AG09309 (cell line): ENCODE data around the gene NHLRC2.

Source experiments
- DNase-seq: peaks from one replicate; pipeline ENCODE4 v3.0.0-alpha.2; 2010; ENCODE audit warnings: low read depth
- H3K4me3 ChIP-seq: 2 replicates; pipeline ENCODE4 v1.5.1; 2011; ENCODE audit warnings: mild to moderate bottlenecking, low read depth, low read length, moderate library complexity; ENCODE audit not compliant: control insufficient read depth
- TF ChIP-seq, protein P1 (sequence below): IDR thresholded peaks from 2 replicates; pipeline ENCODE4 v1.5.1; 2011; ENCODE audit warnings: mild to moderate bottlenecking, low read depth, low read length, inconsistent platforms; ENCODE audit not compliant: insufficient read depth, control insufficient read depth; ENCODE audit errors: missing control alignments

The NHLRC2 gene

DNA sequence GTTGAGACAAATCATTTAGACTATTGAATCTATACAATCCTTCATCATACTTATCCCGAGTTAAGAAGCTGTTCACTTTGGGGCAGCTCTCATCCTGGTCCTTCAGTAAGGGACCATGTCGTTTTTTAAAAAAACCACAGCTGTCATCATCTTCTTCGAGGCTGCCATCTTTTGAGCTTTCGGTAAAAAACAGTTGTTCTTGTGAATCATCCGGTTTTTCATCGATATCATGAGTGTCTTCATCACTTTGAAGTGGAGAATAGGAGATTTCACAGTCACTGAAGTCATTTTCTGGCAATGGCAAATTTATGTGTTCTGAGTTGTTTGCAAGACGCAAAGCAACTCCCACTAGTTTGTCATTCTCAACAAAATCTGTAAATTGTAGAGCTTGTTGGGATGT, 4.5 kb upstream of the NHLRC2 start:
- H3K4me3 ChIP-seq = no peak overlapping the region

DNA sequence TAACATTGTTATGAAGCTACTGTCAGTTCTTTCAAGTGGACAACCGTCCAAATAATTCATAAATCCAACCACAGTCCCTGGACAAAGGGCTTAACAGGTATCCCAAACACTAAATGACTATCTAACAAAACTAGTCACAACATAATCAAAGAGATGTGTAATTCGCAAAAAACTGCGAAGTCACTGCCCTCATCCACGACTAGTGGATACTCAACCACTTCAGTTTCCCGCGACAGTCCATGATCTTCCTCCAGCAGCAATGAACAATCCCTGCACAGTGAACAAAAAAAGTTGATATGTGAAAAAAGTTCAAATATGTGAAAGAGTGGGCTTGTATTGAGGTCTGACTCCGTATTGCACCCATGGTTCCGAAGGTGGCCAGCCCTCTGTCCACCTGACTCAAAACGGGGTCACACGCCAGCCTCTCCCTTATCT, 866 bp upstream of the NHLRC2 start:
- no peak for DNase-seq
- TF ChIP-seq, protein P1, sequence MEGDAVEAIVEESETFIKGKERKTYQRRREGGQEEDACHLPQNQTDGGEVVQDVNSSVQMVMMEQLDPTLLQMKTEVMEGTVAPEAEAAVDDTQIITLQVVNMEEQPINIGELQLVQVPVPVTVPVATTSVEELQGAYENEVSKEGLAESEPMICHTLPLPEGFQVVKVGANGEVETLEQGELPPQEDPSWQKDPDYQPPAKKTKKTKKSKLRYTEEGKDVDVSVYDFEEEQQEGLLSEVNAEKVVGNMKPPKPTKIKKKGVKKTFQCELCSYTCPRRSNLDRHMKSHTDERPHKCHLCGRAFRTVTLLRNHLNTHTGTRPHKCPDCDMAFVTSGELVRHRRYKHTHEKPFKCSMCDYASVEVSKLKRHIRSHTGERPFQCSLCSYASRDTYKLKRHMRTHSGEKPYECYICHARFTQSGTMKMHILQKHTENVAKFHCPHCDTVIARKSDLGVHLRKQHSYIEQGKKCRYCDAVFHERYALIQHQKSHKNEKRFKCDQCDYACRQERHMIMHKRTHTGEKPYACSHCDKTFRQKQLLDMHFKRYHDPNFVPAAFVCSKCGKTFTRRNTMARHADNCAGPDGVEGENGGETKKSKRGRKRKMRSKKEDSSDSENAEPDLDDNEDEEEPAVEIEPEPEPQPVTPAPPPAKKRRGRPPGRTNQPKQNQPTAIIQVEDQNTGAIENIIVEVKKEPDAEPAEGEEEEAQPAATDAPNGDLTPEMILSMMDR = no peak
- peak overlapping the region; percentile 81 for H3K4me3 ChIP-seq

More for the DNA sequence above, 4.5 kb upstream of the NHLRC2 start:
- TF ChIP-seq, protein P1 = no peak
- DNase-seq = no peak

DNA sequence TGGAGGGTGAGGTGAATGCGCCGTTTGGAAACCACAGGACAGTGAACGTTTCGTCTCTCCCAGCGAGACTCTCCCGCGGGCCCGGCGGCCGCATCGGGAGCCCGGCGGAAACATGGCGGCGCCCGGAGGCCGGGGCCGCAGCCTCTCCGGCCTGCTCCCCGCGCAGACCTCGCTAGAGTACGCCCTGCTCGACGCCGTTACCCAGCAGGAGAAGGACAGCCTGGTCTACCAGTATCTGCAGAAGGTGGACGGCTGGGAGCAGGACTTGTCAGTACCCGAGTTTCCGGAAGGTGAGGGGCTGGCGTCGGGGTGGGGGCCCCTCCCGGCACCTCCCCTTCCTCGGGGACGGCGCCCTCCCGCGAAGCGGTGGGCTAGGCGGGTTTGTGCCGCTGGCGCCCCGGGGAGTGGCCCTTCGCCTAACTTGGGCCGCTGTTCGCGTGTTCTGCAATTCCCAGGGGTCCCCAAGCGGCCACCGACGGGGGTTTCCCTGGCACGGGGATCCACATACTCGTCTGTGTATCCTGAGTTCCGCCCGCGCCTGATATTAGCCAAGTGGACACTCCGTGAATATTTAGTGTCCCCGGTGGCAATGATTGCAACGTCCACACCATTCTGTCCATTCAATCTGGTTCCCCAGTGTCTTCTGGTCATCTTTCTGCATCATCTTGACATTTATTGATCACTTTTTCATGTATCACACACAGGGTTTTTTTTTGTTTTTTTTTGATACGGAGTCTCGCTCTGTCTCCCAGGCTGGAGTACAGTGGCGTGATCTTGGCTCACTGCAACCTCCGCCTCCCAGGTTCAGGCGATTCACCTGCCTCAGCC, 514 bp downstream of the NHLRC2 start:
- DNase-seq = no peak
- TF ChIP-seq, protein P1 = no peak
- peak overlapping the region; percentile 81 for H3K4me3 ChIP-seq

DNA sequence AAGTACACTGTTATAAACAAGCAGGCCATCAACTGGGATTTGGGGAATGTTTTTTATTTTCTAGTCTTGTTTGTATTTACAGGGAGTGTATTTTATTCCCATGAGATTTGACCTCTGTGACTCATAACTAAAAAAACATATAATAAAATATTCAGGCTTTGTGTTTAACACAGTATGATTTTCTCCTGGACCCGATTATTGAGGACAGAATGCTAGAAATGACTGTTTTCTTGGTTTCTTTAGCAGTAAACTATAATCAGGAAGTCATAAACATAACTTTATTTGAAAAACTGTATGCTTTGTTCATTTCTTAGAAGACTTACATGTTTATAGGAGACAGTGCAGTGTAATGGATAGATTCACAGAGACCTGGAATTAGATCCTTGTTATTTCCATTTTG, 2.1 kb downstream of the NHLRC2 start:
- TF ChIP-seq, protein P1 = no peak
- no peak for DNase-seq
- H3K4me3 ChIP-seq = no peak overlapping the region

DNA sequence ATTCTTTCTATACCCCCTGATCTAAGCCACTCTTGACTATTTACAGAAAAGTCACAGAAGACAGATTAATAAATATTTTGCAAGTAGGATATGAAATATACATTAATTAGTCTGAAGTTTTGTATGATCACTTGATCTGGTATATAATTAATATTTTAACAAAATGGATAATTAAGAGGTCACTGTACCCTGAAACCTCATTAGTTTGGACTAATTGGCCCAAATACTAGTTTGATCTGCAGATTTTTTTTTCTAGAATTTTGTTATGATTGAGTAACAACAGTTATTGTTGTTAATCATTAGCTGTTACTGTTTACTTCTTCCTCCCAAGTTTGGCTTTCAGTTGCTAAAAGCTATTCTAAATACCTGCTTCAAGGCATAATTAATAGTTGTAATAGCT, 2.7 kb downstream of the NHLRC2 start:
- no peak for DNase-seq
- TF ChIP-seq, protein P1 = no peak
- H3K4me3 ChIP-seq = no peak overlapping the region

DNA sequence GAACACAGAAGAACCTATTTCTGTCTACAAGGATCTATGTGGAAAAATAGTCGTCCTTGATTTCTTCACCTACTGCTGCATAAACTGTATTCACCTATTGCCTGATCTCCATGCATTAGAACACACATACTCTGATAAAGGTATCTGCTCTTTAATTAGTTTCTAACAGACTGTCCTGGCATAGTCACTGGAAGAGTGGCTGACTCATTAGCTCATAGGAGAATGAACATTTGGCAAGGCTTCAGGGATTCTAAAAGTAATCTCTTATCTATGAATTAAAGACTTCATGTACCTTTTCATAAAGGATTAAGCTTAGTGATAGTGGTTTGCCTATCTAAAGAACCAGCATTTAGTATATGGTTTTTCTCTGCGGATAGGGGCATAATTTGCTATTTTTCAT, 4.1 kb downstream of the NHLRC2 start:
- DNase-seq = no peak
- no peak overlapping the region for H3K4me3 ChIP-seq
- TF ChIP-seq, protein P1 = no peak

DNA sequence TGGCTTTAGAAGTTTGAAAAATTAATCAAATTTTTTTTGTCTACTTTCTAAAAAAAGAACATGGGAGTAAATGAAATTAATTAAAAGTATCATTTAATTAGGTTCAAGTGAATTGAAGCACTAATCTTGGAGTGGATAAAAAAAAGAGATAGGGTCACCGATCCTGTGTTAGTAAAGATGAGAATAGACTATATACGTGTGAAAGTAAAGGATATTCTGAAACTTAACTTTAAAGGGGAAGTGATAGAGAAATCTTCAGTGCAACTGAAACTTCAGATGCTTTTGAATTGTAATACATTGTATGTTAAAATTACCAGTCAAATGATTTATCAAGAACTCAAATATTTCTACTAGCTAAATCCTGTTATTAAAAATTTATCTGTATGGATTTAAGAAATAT, 4.8 kb downstream of the NHLRC2 start:
- TF ChIP-seq, protein P1 = no peak
- DNase-seq = no peak
- H3K4me3 ChIP-seq = no peak overlapping the region
